GM12878 (cell line): Measurements from ENCODE around the gene RALB. TPM values are rescaled to one million over a fixed set of nuclear protein-coding genes. Genes with fewer than 3 reads are reported as not detected.

Experiments used
- ATAC-seq: fragments of 200-7000 bp; cut with Tn5 transposase; 3 replicates; pipeline ENCODE4 v1.9.1; 2020; ENCODE audit warnings: mild to moderate bottlenecking, moderate library complexity
- BruUV-seq: library from RNA; stranded (reverse); fragments of 400-500 nt; replicated peaks from 2 replicates; lab custom pipeline; 2021; lab: Mats Ljungman, UMichigan
- CTCF ChIA-PET: fragments of 300-600 bp; sonication (Branson Sonifier 250); formaldehyde crosslinking; extraction: SDS; loops from one replicate; lab custom pipeline; 2021; ENCODE audit warnings: inconsistent platforms; lab: Yijun Ruan, JAX
- POLR2A ChIA-PET: fragments of 350-600 bp; formaldehyde crosslinking; extraction: SDS; loops from one replicate; lab custom pipeline; 2021; ENCODE audit warnings: inconsistent platforms; lab: Charles Lee
- RAD21 ChIA-PET: fragments of 300-600 bp; sonication (Branson Sonifier 250); formaldehyde crosslinking; loops from one replicate; lab custom pipeline; 2023; ENCODE audit warnings: antibody characterized with exemption; ENCODE audit not compliant: unreplicated experiment; lab: Charles Lee
- SMC1A ChIA-PET: fragments of 300-600 bp; sonication (Branson Sonifier 250); formaldehyde crosslinking; loops from one replicate; lab custom pipeline; 2023; ENCODE audit not compliant: unreplicated experiment, uncharacterized antibody; lab: Charles Lee
- DNase-seq: peaks from one replicate; pipeline ENCODE4 v3.0.0-alpha.2; 2011; ENCODE audit warnings: low read depth, low spot score
- FAIRE-seq: peaks from 3 replicates; lab custom pipeline; 2011; peaks lifted over from hg19 to GRCh38; lab: Jason Lieb, UNC
- H2AFZ ChIP-seq: 2 replicates; pipeline ENCODE4 v1.6.0; 2011; ENCODE audit warnings: low read depth, low read length, control low read depth; ENCODE audit not compliant: control insufficient read depth
- H3K27ac ChIP-seq: 2 replicates; pipeline ENCODE4 v1.5.1; 2011; ENCODE audit warnings: control low read depth; ENCODE audit not compliant: control insufficient read depth, insufficient read depth
- H3K27me3 ChIP-seq, 2 experiments: replicated peaks in 1 of 2; 2 replicates each; pipeline versions ENCODE4 v1.6.0 to v1.6.1; 2011; ENCODE audit warnings: low read length in 1 of 2; ENCODE audit not compliant: control insufficient read depth in 2 of 2, insufficient read depth in 2 of 2
- H3K36me3 ChIP-seq, 2 experiments: 2 replicates each; pipeline ENCODE4 v1.5.1; 2011; ENCODE audit warnings: low read length in 1 of 2; ENCODE audit not compliant: control insufficient read depth in 2 of 2, insufficient read depth in 2 of 2
- H3K4me1 ChIP-seq: 2 replicates; pipeline ENCODE4 v1.6.1; 2011; ENCODE audit warnings: mild to moderate bottlenecking, low read length, moderate library complexity, mixed read lengths; ENCODE audit not compliant: control insufficient read depth, insufficient read depth
- H3K4me2 ChIP-seq: 2 replicates; pipeline ENCODE4 v1.6.0; 2011; ENCODE audit warnings: control low read depth; ENCODE audit not compliant: control insufficient read depth, insufficient read depth
- H3K4me3 ChIP-seq: fragments of 200-600 bp; sonication (generic); 2 replicates; pipeline ENCODE4 v1.5.1; 2016
- H3K79me2 ChIP-seq: 2 replicates; pipeline ENCODE4 v1.6.0; 2011; ENCODE audit warnings: low read length; ENCODE audit not compliant: control insufficient read depth, insufficient read depth
- H3K9ac ChIP-seq: 2 replicates; pipeline ENCODE4 v1.8.0; 2011; ENCODE audit warnings: low read length, control low read depth, mixed read lengths; ENCODE audit not compliant: control insufficient read depth, insufficient read depth
- H3K9me3 ChIP-seq: replicated peaks from 3 replicates; pipeline ENCODE4 v1.5.1; 2011; ENCODE audit warnings: mild to moderate bottlenecking, low read length; ENCODE audit not compliant: control insufficient read depth, insufficient read depth
- H4K20me1 ChIP-seq: 2 replicates; pipeline ENCODE4 v1.6.0; 2011; ENCODE audit not compliant: control insufficient read depth, insufficient read depth
- NR2C2 ChIP-seq: IDR thresholded peaks from 2 replicates; pipeline ENCODE4 v1.6.1; 2011; ENCODE audit warnings: borderline replicate concordance, low read depth; ENCODE audit not compliant: control insufficient read depth, insufficient read length
- TCF3 ChIP-seq: IDR thresholded peaks from 2 replicates; pipeline ENCODE4 v1.6.1; 2012; ENCODE audit warnings: low read depth, mild to moderate bottlenecking, low read length, borderline replicate concordance; ENCODE audit not compliant: insufficient read depth
- whole genome bisulfite sequencing: methylation state at CpG from one replicate; pipeline ENCODE4 v1.1.6; 2016; ENCODE audit warnings: low lambda C conversion rate; ENCODE audit not compliant: insufficient replicate concordance, insufficient coverage; ENCODE audit errors: missing lambda C conversion rate; 5-methylcytosine and 5-hydroxymethylcytosine counted together
- in situ Hi-C: fragments of 300-500 bp; cut with MboI; formaldehyde crosslinking; loops from 9 replicates; pipeline ENCODE4 v1.14.3; 2018; ENCODE audit warnings: mixed read lengths
- intact Hi-C: fragments of 100-400 bp; cut with micrococcal nuclease; formaldehyde crosslinking; loops from one replicate; pipeline ENCODE4 v1.14.2; 2022; ENCODE audit not compliant: unreplicated experiment
- polyA plus RNA-seq, 11 experiments: library from polyadenylated mRNA; depleted of rRNA in 4 of 11; unstranded in 6 of 11; stranded (reverse) in 5 of 11; fragments of >200 nt; fragmentation: Nextera tagmentation in 4 of 11; fragmentation: Illumina TruSeq in 1 of 11; extraction: Ambion mirVana in 4 of 11; extraction: Trizol in 1 of 11; gene quantifications; 1 replicate in 1 of 11; 2 replicates in 10 of 11; pipeline versions ENCODE4 v1.2.1 to v1.2.3, GENCODE V29; 2011 to 2016; ENCODE audit warnings: inconsistent platforms in 2 of 11, missing spikeins in 2 of 11, low read depth in 1 of 11
- total RNA-seq, 4 experiments: library from RNA; depleted of rRNA in 3 of 4; stranded (reverse); fragments of >200 nt in 3 of 4; fragmentation: Illumina TruSeq in 1 of 4; extraction: Trizol in 1 of 4; gene quantifications; 2 replicates each; pipeline versions ENCODE4 v1.2.1 to v1.2.3, GENCODE V29; 2013 to 2021
- TF ChIP-seq, protein P1 (sequence below): IDR thresholded peaks from 2 replicates; pipeline ENCODE4 v1.6.1; 2012; ENCODE audit warnings: mild to moderate bottlenecking, low read depth, low read length

Gene RALB
- total and polyA plus RNA-seq, 10 of the 15 experiments (the other 5 are each of a cell fraction or from before 2014, with no cell fraction given): 8.3 to 54.0 (median 24.2) TPM

DNA sequence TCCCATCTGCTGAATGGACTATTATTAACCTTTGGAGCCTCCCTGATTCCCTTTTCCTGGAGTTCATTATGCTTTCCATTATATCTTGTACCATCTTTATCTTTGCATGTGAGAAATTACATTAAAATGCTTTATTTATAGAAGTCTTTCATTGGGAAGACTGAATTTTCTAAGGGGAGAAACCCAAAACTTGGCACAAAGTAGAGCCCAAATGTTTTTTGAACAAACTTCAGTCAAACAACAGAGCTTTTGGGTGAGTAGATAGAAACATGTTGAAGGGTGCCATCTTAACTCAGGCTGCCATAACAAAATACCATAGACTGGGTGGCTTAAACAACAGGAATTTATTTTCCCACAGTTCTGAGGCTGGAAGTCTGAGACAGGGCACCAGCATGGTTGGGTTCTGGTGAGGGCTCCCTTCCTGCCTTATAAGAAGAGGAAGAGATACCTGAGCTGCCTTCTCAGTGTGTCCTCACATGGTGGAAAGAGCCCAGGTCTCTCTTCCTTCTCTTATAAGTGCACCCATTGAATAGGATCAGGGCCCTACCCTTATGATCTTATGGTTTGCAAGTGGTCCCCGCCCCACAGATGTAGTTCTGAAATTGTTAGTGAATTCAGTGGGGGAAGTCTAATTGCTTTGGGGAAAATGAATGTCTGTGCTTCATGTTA is 19.2 kb downstream of the RALB start:
- Histone ChIP-seq H3K27me3 (no peaks in the 10 kb centered on the region), H3K4me1 (peaks cover 8% of the 10 kb centered on the region; the same call in 1 of the 2 replicates), H3K9me3 (peaks cover 5% of the 10 kb centered on the region), H3K79me2 (peaks cover 16% of the 10 kb centered on the region), H4K20me1 (no peaks in the 10 kb centered on the region), H3K36me3 (peaks cover 0 to 4% of the 10 kb centered on the region in 2 experiments; a peak in 1 of 4 replicates), H3K27ac (no peak overlapping the region), H3K4me3 (no peak overlapping the region), H3K9ac (no peak overlapping the region), H3K4me2 (no peak overlapping the region), H2AFZ (no peak overlapping the region)
- no peak for DNase-seq
- FAIRE-seq: no peak
- RAD21 ChIA-PET: no interaction called here
- intact Hi-C loops: no loop called here
- SMC1A ChIA-PET: interaction anchor here (1.0 to 1.2 kb wide), 3 partner anchors 11 to 484 kb away, joined by 3 to 5 read pairs (median 3); no protein-coding TSS in a partner anchor
- CTCF ChIA-PET: no interaction called here
- 89% methylated on average over 1 of the region's 1 CpG for WGBS
- in situ Hi-C loops: no loop called here
- ATAC-seq: no peak
- TF ChIP-seq, protein P1, sequence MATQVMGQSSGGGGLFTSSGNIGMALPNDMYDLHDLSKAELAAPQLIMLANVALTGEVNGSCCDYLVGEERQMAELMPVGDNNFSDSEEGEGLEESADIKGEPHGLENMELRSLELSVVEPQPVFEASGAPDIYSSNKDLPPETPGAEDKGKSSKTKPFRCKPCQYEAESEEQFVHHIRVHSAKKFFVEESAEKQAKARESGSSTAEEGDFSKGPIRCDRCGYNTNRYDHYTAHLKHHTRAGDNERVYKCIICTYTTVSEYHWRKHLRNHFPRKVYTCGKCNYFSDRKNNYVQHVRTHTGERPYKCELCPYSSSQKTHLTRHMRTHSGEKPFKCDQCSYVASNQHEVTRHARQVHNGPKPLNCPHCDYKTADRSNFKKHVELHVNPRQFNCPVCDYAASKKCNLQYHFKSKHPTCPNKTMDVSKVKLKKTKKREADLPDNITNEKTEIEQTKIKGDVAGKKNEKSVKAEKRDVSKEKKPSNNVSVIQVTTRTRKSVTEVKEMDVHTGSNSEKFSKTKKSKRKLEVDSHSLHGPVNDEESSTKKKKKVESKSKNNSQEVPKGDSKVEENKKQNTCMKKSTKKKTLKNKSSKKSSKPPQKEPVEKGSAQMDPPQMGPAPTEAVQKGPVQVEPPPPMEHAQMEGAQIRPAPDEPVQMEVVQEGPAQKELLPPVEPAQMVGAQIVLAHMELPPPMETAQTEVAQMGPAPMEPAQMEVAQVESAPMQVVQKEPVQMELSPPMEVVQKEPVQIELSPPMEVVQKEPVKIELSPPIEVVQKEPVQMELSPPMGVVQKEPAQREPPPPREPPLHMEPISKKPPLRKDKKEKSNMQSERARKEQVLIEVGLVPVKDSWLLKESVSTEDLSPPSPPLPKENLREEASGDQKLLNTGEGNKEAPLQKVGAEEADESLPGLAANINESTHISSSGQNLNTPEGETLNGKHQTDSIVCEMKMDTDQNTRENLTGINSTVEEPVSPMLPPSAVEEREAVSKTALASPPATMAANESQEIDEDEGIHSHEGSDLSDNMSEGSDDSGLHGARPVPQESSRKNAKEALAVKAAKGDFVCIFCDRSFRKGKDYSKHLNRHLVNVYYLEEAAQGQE: no peak
- no peak for TF ChIP-seq NR2C2
- no peak for TF ChIP-seq TCF3
- no TSS peak for BruUV-seq
- POLR2A ChIA-PET: interaction anchor here (1.1 kb wide), 1 partner anchor 20 kb away, joined by 3 read pairs; no protein-coding TSS in a partner anchor
